Smooth muscle cell (in vitro differentiated cells): Measurements from ENCODE around the gene DUSP28. TPM values are rescaled to one million over a fixed set of nuclear protein-coding genes. Genes with fewer than 3 reads are reported as not detected.

Source experiments
- DNase-seq: peaks from one replicate; lab custom pipeline; 2025; ENCODE audit not compliant: unreplicated experiment; lab: John Stamatoyannopoulos, UW
- H2AFZ ChIP-seq: fragments of 200-600 bp; sonication (generic); 2 replicates; pipeline ENCODE4 v1.6.0; 2016; ENCODE audit warnings: antibody characterized with exemption, low read depth, mild to moderate bottlenecking
- H3F3A ChIP-seq: fragments of 200-600 bp; sonication (generic); 2 replicates; pipeline ENCODE4 v1.6.0; 2017; ENCODE audit warnings: antibody characterized with exemption, low read depth
- H3K27ac ChIP-seq: fragments of 200-600 bp; sonication (generic); 2 replicates; pipeline ENCODE4 v1.5.1; 2016; ENCODE audit warnings: low read depth, mild to moderate bottlenecking
- H3K27me3 ChIP-seq: fragments of 200-600 bp; sonication (generic); 2 replicates; pipeline ENCODE4 v1.6.1; 2016; ENCODE audit warnings: low read depth, mild to moderate bottlenecking
- H3K36me3 ChIP-seq: fragments of 200-600 bp; sonication (generic); 2 replicates; pipeline ENCODE4 v1.5.1; 2016; ENCODE audit warnings: low read depth
- H3K4me1 ChIP-seq: fragments of 200-600 bp; sonication (generic); 2 replicates; pipeline ENCODE4 v1.5.1; 2016; ENCODE audit warnings: low read depth
- H3K4me2 ChIP-seq: fragments of 200-600 bp; sonication (generic); 2 replicates; pipeline ENCODE4 v1.6.0; 2016; ENCODE audit warnings: mild to moderate bottlenecking
- H3K4me3 ChIP-seq: fragments of 200-600 bp; sonication (generic); 2 replicates; pipeline ENCODE4 v1.5.1; 2016; ENCODE audit warnings: mild to moderate bottlenecking
- H3K79me2 ChIP-seq: fragments of 200-600 bp; sonication (generic); 2 replicates; pipeline ENCODE4 v1.6.0; 2016; ENCODE audit warnings: low read depth, mild to moderate bottlenecking
- H3K9ac ChIP-seq: fragments of 200-600 bp; sonication (generic); 2 replicates; pipeline ENCODE4 v1.6.0; 2016; ENCODE audit warnings: low read depth
- H3K9me3 ChIP-seq: fragments of 200-600 bp; sonication (generic); replicated peaks from 2 replicates; pipeline ENCODE4 v1.5.1; 2016; ENCODE audit warnings: low read depth
- H4K20me1 ChIP-seq: fragments of 200-600 bp; sonication (generic); 2 replicates; pipeline ENCODE4 v1.6.0; 2016; ENCODE audit warnings: low read depth
- whole genome bisulfite sequencing: methylation state at CpG from one replicate; pipeline ENCODE4 v1.1.7; 2016; ENCODE audit warnings: low lambda C conversion rate; 5-methylcytosine and 5-hydroxymethylcytosine counted together
- polyA plus RNA-seq: library from polyadenylated mRNA; unstranded; fragments of >200 nt; fragmentation: Nextera tagmentation; extraction: Ambion mirVana; gene quantifications from 2 replicates; pipeline ENCODE4 v1.2.1, GENCODE V29; 2016
- total RNA-seq: library from RNA; depleted of rRNA; stranded (reverse); fragments of >200 nt; gene quantifications from 2 replicates; pipeline ENCODE4 v1.2.3, GENCODE V29; 2014
- TF ChIP-seq, protein P1 (sequence below): fragments of 200-600 bp; sonication (generic); IDR thresholded peaks from 2 replicates; pipeline ENCODE4 v1.5.1; 2017; ENCODE audit warnings: borderline replicate concordance, mild to moderate bottlenecking, antibody characterized with exemption; ENCODE audit not compliant: insufficient read depth, poor library complexity, severe bottlenecking

The DUSP28 gene
- total and polyA plus RNA-seq, 2 experiments from 2014 or later = 2.2 to 6.4 TPM

DNA sequence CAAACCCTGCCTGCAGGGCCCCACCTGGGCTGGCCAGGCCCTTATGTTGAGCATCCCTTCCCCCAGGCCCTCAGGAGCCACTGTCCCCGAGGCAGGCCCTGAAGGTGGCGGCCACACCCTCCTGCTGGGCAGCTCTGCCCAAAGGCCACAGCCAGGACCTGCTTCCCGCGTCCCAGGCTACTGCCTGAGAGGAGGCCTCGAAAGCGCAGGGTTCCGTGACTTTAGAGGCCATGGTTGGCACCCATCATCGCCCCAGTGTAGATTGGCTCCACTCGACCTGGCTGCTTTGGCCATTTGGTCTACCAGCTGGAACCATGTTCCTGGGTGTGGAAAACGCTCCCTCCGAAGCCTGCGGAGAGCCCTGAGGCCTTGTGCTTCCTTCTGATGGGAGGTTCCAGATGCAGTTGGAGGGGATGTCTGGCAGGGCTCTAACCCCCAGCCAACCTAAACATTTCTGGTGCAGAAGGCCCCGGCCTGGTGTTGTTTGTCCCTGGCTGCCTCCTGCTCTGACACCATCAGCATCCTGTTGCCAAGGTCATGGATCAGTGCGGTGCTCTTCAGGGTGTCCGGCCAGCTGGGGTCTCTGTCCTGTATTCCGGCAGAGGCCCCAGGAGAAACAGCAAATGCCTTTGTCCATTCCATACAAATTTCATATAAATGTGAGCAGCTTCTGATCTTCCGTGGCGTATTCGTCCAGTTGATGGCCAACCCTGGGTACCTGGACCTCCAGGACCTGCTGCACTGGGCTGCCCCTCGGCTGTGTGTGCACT, 41.1 kb downstream of the DUSP28 start:
- H3K4me3 ChIP-seq = no peak overlapping the region
- H3K9me3 ChIP-seq = no peaks in the 10 kb centered on the region
- no peaks in the 10 kb centered on the region for H3K79me2 ChIP-seq
- DNase-seq = no peak
- no peaks in the 10 kb centered on the region for H3K36me3 ChIP-seq
- no peaks in the 10 kb centered on the region for H3K27me3 ChIP-seq
- no peak overlapping the region for H2AFZ ChIP-seq
- WGBS = 95% methylated on average over 20 of the region's 20 CpGs
- H3K4me1 ChIP-seq = no peaks in the 10 kb centered on the region
- peaks cover 6% of the 10 kb centered on the region for H4K20me1 ChIP-seq
- H3F3A ChIP-seq = no peaks in the 10 kb centered on the region
- no peak overlapping the region for H3K27ac ChIP-seq
- no peak overlapping the region for H3K4me2 ChIP-seq
- TF ChIP-seq, protein P1, sequence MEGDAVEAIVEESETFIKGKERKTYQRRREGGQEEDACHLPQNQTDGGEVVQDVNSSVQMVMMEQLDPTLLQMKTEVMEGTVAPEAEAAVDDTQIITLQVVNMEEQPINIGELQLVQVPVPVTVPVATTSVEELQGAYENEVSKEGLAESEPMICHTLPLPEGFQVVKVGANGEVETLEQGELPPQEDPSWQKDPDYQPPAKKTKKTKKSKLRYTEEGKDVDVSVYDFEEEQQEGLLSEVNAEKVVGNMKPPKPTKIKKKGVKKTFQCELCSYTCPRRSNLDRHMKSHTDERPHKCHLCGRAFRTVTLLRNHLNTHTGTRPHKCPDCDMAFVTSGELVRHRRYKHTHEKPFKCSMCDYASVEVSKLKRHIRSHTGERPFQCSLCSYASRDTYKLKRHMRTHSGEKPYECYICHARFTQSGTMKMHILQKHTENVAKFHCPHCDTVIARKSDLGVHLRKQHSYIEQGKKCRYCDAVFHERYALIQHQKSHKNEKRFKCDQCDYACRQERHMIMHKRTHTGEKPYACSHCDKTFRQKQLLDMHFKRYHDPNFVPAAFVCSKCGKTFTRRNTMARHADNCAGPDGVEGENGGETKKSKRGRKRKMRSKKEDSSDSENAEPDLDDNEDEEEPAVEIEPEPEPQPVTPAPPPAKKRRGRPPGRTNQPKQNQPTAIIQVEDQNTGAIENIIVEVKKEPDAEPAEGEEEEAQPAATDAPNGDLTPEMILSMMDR = no peak
- no peak overlapping the region for H3K9ac ChIP-seq

DNA sequence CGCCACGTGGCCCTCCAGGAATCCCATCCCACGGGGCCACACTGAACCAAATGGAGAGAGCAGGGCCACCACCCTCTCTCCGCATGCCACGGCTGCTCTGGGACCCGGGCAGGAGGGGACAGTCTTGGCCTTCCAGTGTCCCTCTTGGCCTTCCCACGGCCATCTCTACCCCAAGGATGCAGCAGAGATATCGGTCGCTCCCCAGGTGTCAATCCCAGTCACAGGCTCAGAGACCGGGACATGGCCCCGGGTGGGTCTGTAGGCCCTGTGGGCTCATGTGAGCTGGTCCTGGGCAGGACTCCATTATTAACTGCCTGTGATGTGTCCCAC, 41.6 kb downstream of the DUSP28 start:
- H3K27ac ChIP-seq = no peak overlapping the region
- TF ChIP-seq, protein P1 = no peak
- H3K4me1 ChIP-seq = no peaks in the 10 kb centered on the region
- no peak for DNase-seq
- H4K20me1 ChIP-seq = peaks cover 3% of the 10 kb centered on the region
- H3K79me2 ChIP-seq = no peaks in the 10 kb centered on the region
- H2AFZ ChIP-seq = no peak overlapping the region
- no peaks in the 10 kb centered on the region for H3F3A ChIP-seq
- H3K9ac ChIP-seq = no peak overlapping the region
- WGBS = 96% methylated on average over 11 of the region's 11 CpGs
- no peak overlapping the region for H3K4me3 ChIP-seq
- H3K36me3 ChIP-seq = no peaks in the 10 kb centered on the region
- H3K4me2 ChIP-seq = no peak overlapping the region
- H3K9me3 ChIP-seq = no peaks in the 10 kb centered on the region
- H3K27me3 ChIP-seq = no peaks in the 10 kb centered on the region

DNA sequence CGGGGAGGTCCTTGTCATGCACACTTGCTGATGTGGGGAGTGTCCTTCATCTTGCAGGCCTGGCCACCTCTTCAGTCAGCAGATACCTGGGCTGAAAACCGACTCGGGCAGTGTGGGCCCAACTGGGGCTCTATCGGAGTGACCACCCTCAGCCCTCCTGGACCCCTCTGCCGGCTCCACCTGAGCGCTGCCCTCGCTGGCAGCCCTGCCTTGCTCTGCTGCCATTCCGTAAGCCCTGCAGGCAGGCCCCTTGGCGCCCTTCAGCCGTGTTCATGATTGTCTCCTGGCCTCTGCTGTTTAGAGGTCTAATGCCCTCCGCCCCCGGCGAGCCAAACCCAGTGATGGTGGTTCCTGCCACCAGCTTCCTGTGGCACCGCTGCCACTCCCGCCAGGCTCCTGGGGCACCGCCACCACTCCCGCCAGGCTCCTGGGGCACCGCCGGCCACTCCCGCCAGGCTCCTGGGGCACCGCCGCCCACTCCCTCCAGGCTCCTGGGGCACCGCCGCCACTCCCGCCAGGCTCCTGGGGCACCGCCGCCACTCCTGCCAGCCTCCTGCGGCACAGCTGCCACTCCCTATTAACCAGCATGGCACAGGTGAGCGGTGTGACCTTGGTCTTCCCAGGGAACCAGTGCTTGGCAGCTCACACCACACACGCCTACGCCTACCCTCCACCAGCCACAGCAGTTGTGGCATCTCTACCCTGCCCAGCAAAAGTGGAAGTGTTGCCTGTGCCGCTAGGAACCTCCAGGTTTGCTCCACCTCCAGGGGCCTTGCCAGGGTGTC, 42.3 kb downstream of the DUSP28 start:
- no peak overlapping the region for H3K27ac ChIP-seq
- DNase-seq = no peak

More for the DNA sequence above, 42.3 kb downstream of the DUSP28 start:
- Histone ChIP-seq H3K79me2 (no peaks in the 10 kb centered on the region), H3F3A (no peaks in the 10 kb centered on the region), H3K36me3 (no peaks in the 10 kb centered on the region), H3K9me3 (no peaks in the 10 kb centered on the region), H3K4me2 (no peak overlapping the region), H3K9ac (no peak overlapping the region), H4K20me1 (no peaks in the 10 kb centered on the region), H3K4me1 (no peaks in the 10 kb centered on the region), H3K4me3 (no peak overlapping the region), H3K27me3 (no peaks in the 10 kb centered on the region), H2AFZ (no peak overlapping the region)
- TF ChIP-seq, protein P1 = no peak
- 96% methylated on average over 30 of the region's 32 CpGs for WGBS
